ENCODE data around the gene MYBPC2.
A peak's percentile ranks its signal among the peaks of the same experiment; 100 is the strongest.

The MYBPC2 gene

GRCh38 chr19:50485284-50485955 lies 52.7 kb downstream of the MYBPC2 start:
- TF ChIP-seq TOX (CRISPR knock-in tag; IDR thresholded peaks at IDR 0.05; ENCODE audit: borderline replicate concordance) (no peak), ZNF70 (CRISPR knock-in tag; IDR thresholded peaks at IDR 0.05) (no peak), ESRRG (CRISPR knock-in tag; IDR thresholded peaks at IDR 0.05) (no peak), PPARA (CRISPR knock-in tag; IDR thresholded peaks at IDR 0.05; ENCODE audit: borderline replicate concordance) (no peak), GLIS3 (CRISPR knock-in tag; IDR thresholded peaks at IDR 0.05) (no peak), ZC3H10 (CRISPR knock-in tag; IDR thresholded peaks at IDR 0.05) (no peak), ARNTL (CRISPR knock-in tag; IDR thresholded peaks at IDR 0.05; ENCODE audit: borderline replicate concordance, low read depth) (no peak), CSDC2 (CRISPR knock-in tag; IDR thresholded peaks at IDR 0.05) (no peak), ZNF8 (CRISPR knock-in tag; IDR thresholded peaks at IDR 0.05) (no peak)
- TF ChIP-seq, protein P1, sequence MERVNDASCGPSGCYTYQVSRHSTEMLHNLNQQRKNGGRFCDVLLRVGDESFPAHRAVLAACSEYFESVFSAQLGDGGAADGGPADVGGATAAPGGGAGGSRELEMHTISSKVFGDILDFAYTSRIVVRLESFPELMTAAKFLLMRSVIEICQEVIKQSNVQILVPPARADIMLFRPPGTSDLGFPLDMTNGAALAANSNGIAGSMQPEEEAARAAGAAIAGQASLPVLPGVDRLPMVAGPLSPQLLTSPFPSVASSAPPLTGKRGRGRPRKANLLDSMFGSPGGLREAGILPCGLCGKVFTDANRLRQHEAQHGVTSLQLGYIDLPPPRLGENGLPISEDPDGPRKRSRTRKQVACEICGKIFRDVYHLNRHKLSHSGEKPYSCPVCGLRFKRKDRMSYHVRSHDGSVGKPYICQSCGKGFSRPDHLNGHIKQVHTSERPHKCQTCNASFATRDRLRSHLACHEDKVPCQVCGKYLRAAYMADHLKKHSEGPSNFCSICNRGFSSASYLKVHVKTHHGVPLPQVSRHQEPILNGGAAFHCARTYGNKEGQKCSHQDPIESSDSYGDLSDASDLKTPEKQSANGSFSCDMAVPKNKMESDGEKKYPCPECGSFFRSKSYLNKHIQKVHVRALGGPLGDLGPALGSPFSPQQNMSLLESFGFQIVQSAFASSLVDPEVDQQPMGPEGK (CRISPR knock-in tag; IDR thresholded peaks at IDR 0.05; ENCODE audit: borderline replicate concordance): no peak
- no peak for ATAC-seq

- TF ChIP-seq CSRNP3 (CRISPR knock-in tag; IDR thresholded peaks at IDR 0.05): no peak
- ATAC-seq: peak; percentile 8; the same call in 1 of the 3 replicates
Measured at GRCh38 chr19:50486823-50487515, 54.3 kb downstream of the MYBPC2 start.

GRCh38 chr19:50488389-50489194 lies 55.9 kb downstream of the MYBPC2 start:
- ATAC-seq: peak; percentile 28
- TF ChIP-seq GLIS3 (CRISPR knock-in tag; IDR thresholded peaks at IDR 0.05) (no peak), POU6F1 (CRISPR knock-in tag; IDR thresholded peaks at IDR 0.05; ENCODE audit: borderline replicate concordance, low read depth) (no peak), ESRRG (CRISPR knock-in tag; IDR thresholded peaks at IDR 0.05) (0 out of 2 replicates have a peak, but pooled peaks have one; percentile 21)

- no peak; the same call in 2 of the 3 replicates for ATAC-seq
- TF ChIP-seq OSR1 (CRISPR knock-in tag; IDR thresholded peaks at IDR 0.05) (no peak), BACH2 (CRISPR knock-in tag; IDR thresholded peaks at IDR 0.05; ENCODE audit: borderline replicate concordance) (no peak), ZNF565 (CRISPR knock-in tag; conservative IDR thresholded peaks at IDR 0.05; ENCODE audit: low read depth) (no peak), ZNF70 (CRISPR knock-in tag; IDR thresholded peaks at IDR 0.05) (no peak), POU6F1 (CRISPR knock-in tag; IDR thresholded peaks at IDR 0.05; ENCODE audit: borderline replicate concordance, low read depth) (no peak), CSRNP3 (CRISPR knock-in tag; IDR thresholded peaks at IDR 0.05) (no peak), ISL1 (CRISPR knock-in tag; IDR thresholded peaks at IDR 0.05) (no peak), TOX (CRISPR knock-in tag; IDR thresholded peaks at IDR 0.05; ENCODE audit: borderline replicate concordance) (no peak), GLIS3 (CRISPR knock-in tag; IDR thresholded peaks at IDR 0.05) (no peak), ZFP3 (CRISPR knock-in tag; IDR thresholded peaks at IDR 0.05) (no peak), TCF4 (CRISPR knock-in tag; IDR thresholded peaks at IDR 0.05; ENCODE audit: borderline replicate concordance) (no peak), ZC3H10 (CRISPR knock-in tag; IDR thresholded peaks at IDR 0.05) (no peak), ESRRG (CRISPR knock-in tag; IDR thresholded peaks at IDR 0.05) (no peak), TSHZ2 (CRISPR knock-in tag; IDR thresholded peaks at IDR 0.05) (no peak), RARB (CRISPR knock-in tag; IDR thresholded peaks at IDR 0.05) (no peak), ZFP30 (CRISPR knock-in tag; IDR thresholded peaks at IDR 0.05) (no peak), SNAI2 (CRISPR knock-in tag; IDR thresholded peaks at IDR 0.05) (no peak), ARNTL (CRISPR knock-in tag; IDR thresholded peaks at IDR 0.05; ENCODE audit: borderline replicate concordance, low read depth) (no peak)
Measured at GRCh38 chr19:50489461-50490011, 56.8 kb downstream of the MYBPC2 start.

All from SK-N-SH treated with all-trans-retinoic acid at 6 μM for 48 hours (cell line).